Measurements from ENCODE around the gene HSDL2. TPM values are rescaled to one million over a fixed set of nuclear protein-coding genes. Genes with fewer than 3 reads are reported as not detected.

Gene HSDL2
- total and polyA plus RNA-seq, 4 donors, result 22.5 to 58.6 (median 34.8) TPM

GRCh38 chr9:112403614-112404201 lies 23.8 kb downstream of the HSDL2 start:
- H3K9ac ChIP-seq (ENCODE audit: insufficient read depth in 1 of 2, low read length in 2 of 2), result no peak overlapping the region
- H3K4me1 ChIP-seq (ENCODE audit: control insufficient read depth in 5 of 5, insufficient read depth in 5 of 5, low read length in 5 of 5), result peaks cover 0 to 17% (median 5%) of the 10 kb centered on the region in 5 donors
- peaks cover 0 to 12% (median 6%) of the 10 kb centered on the region in 4 donors for H3K36me3 ChIP-seq (ENCODE audit: control insufficient read depth in 4 of 4, insufficient read depth in 4 of 4, low read length in 4 of 4)
- ATAC-seq (ENCODE audit: insufficient read depth, low FRiP score) (no peak), DNase-seq (peak in 1 of 3 donors; percentile 40)
- 76 to 88% methylated on average over 4 of the region's 4 CpGs for WGBS, 2 donors
- no peaks in the 10 kb centered on the region for H3K9me3 ChIP-seq (ENCODE audit: control insufficient read depth in 4 of 4, insufficient read depth in 3 of 4, low read length in 3 of 4)
- no peak for TF ChIP-seq CTCF (IDR thresholded peaks at IDR 0.05; ENCODE audit: control extremely low read depth, extremely low read depth)
- H3K27me3 ChIP-seq (ENCODE audit: control insufficient read depth in 3 of 3, insufficient read depth in 3 of 3, low read length in 2 of 3), result no peaks in the 10 kb centered on the region
- no peak overlapping the region for H3K4me3 ChIP-seq
- H3K27ac ChIP-seq (ENCODE audit: low read depth in 1 of 2, low read length in 1 of 2), result no peak overlapping the region

GRCh38 chr9:112404508-112404932 lies 24.6 kb downstream of the HSDL2 start:
- no peaks in the 10 kb centered on the region for H3K9me3 ChIP-seq (ENCODE audit: control insufficient read depth in 4 of 4, insufficient read depth in 3 of 4, low read length in 3 of 4)
- peaks cover 1 to 16% (median 7%) of the 10 kb centered on the region in 4 donors for H3K36me3 ChIP-seq (ENCODE audit: control insufficient read depth in 4 of 4, insufficient read depth in 4 of 4, low read length in 4 of 4)
- TF ChIP-seq CTCF (IDR thresholded peaks at IDR 0.05; ENCODE audit: control extremely low read depth, extremely low read depth), result no peak
- H3K27ac ChIP-seq (ENCODE audit: low read depth in 1 of 2, low read length in 1 of 2), result no peak overlapping the region
- peaks cover 0 to 17% (median 5%) of the 10 kb centered on the region in 5 donors for H3K4me1 ChIP-seq (ENCODE audit: control insufficient read depth in 5 of 5, insufficient read depth in 5 of 5, low read length in 5 of 5)
- DNase-seq, result peak; percentile 18 to 82 (median 76)
- 47 to 78% methylated on average over 3 of the region's 3 CpGs for WGBS, 2 donors
- H3K9ac ChIP-seq (ENCODE audit: insufficient read depth in 1 of 2, low read length in 2 of 2), result no peak overlapping the region
- no peak overlapping the region for H3K4me3 ChIP-seq
- no peaks in the 10 kb centered on the region for H3K27me3 ChIP-seq (ENCODE audit: control insufficient read depth in 3 of 3, insufficient read depth in 3 of 3, low read length in 2 of 3)
- ATAC-seq (ENCODE audit: insufficient read depth, low FRiP score), result peak; percentile 37

GRCh38 chr9:112408275-112408674 lies 28.4 kb downstream of the HSDL2 start:
- no peak for TF ChIP-seq CTCF (IDR thresholded peaks at IDR 0.05; ENCODE audit: control extremely low read depth, extremely low read depth)
- H3K9ac ChIP-seq (ENCODE audit: insufficient read depth in 1 of 2, low read length in 2 of 2), result no peak overlapping the region
- no peak for DNase-seq
- H3K27ac ChIP-seq (ENCODE audit: low read depth in 1 of 2, low read length in 1 of 2), result no peak overlapping the region
- no peak for ATAC-seq (ENCODE audit: insufficient read depth, low FRiP score)
- H3K4me1 ChIP-seq (ENCODE audit: control insufficient read depth in 5 of 5, insufficient read depth in 5 of 5, low read length in 5 of 5), result peaks cover 0 to 29% (median 8%) of the 10 kb centered on the region in 5 donors
- H3K36me3 ChIP-seq (ENCODE audit: control insufficient read depth in 4 of 4, insufficient read depth in 4 of 4, low read length in 4 of 4), result peaks cover 3 to 36% (median 7%) of the 10 kb centered on the region in 4 donors
- no peaks in the 10 kb centered on the region for H3K27me3 ChIP-seq (ENCODE audit: control insufficient read depth in 3 of 3, insufficient read depth in 3 of 3, low read length in 2 of 3)
- H3K9me3 ChIP-seq (ENCODE audit: control insufficient read depth in 4 of 4, insufficient read depth in 3 of 4, low read length in 3 of 4), result no peaks in the 10 kb centered on the region
- H3K4me3 ChIP-seq, result no peak overlapping the region
- 49 to 73% methylated on average over 3 of the region's 3 CpGs for WGBS, 2 donors

Measured in lung (tissue), 12 donors.